Activated T-cell treated with anti-CD3 and anti-CD28 coated beads, Interleukin-2, amount 50 U/mL, for 72 hours (primary cell): Measurements from ENCODE around the gene DDX24. TPM values are rescaled to one million over a fixed set of nuclear protein-coding genes. Genes with fewer than 3 reads are reported as not detected.

Source experiments
- ATAC-seq, 2 donors: fragments of 150-1000 bp; cut with Tn5 transposase; replicated peaks in 1 of 2; 2 replicates each; pipeline ENCODE4 v1.10.0; 2021; ENCODE audit warnings: moderate library complexity in 2 of 2, mild to moderate bottlenecking in 1 of 2
- DNase-seq, 2 donors: peaks; one replicate each; pipeline ENCODE4 v3.0.0; 2021 to 2022; ENCODE audit warnings: mixed read lengths in 1 of 2
- H3K27ac Mint-ChIP-seq: one replicate; pipeline ENCODE4 v1.8.0; 2022; ENCODE audit warnings: mild to moderate bottlenecking, moderate library complexity, mixed read lengths
- H3K27me3 Mint-ChIP-seq: one replicate; pipeline ENCODE4 v1.8.0; 2022; ENCODE audit warnings: low read depth, mixed read lengths
- H3K36me3 Mint-ChIP-seq, 2 donors: one replicate each; pipeline ENCODE4 v1.8.0; 2022; ENCODE audit warnings: mixed read lengths in 2 of 2, mild to moderate bottlenecking in 1 of 2; ENCODE audit not compliant: insufficient read depth in 2 of 2
- H3K4me1 Mint-ChIP-seq: one replicate; pipeline ENCODE4 v1.8.0; 2022; ENCODE audit warnings: low read depth, mixed read lengths
- H3K4me3 Mint-ChIP-seq, 2 donors: one replicate each; pipeline ENCODE4 v1.8.0; 2022; ENCODE audit warnings: mild to moderate bottlenecking in 2 of 2, mixed read lengths in 2 of 2, moderate library complexity in 2 of 2
- H3K9me3 Mint-ChIP-seq, 2 donors: one replicate each; pipeline ENCODE4 v1.8.0; 2022; ENCODE audit warnings: mixed read lengths in 2 of 2
- total RNA-seq, 2 donors: library from RNA; stranded (reverse); gene quantifications; one replicate each; pipeline ENCODE4 v1.2.3, GENCODE V29; 2022

The DDX24 gene
- total RNA-seq, 2 donors from 2014 or later = 193 to 197 TPM

DNA sequence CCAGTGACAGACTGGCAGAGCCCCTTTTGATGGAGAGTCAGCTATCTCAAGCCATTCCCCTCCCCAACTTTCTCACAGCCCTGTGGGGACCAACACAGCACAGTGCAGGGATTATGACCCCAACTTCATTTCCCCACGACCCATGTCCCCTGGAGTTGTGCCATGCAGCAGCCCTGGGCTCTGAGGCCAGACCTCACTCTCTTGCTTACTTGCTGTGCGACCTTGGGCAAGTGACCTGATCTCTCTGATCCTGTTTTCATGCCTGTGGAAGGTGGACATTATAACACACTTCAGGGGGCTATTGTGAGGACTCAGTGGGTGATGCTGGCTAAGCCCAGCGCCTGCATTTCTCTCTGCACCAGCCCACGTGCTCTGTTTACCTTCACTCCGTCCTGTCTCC lies 40.8 kb downstream of the DDX24 start:
- Mint-ChIP-seq H3K9me3 (no peaks in the 10 kb centered on the region), H3K4me3 (no peak overlapping the region), H3K36me3 (peaks cover 0 to 2% of the 10 kb centered on the region in 2 donors), H3K4me1 (peaks cover 5% of the 10 kb centered on the region), H3K27ac (no peak overlapping the region), H3K27me3 (no peaks in the 10 kb centered on the region)
- DNase-seq = no peak
- ATAC-seq = no peak

GRCh38 chr14:94038921-94039629 lies 41.9 kb downstream of the DDX24 start:
- no peaks in the 10 kb centered on the region for H3K36me3 Mint-ChIP-seq
- H3K9me3 Mint-ChIP-seq = no peaks in the 10 kb centered on the region
- no peak overlapping the region for H3K4me3 Mint-ChIP-seq
- H3K27me3 Mint-ChIP-seq = no peaks in the 10 kb centered on the region
- H3K4me1 Mint-ChIP-seq = peaks cover 5% of the 10 kb centered on the region
- no peak overlapping the region for H3K27ac Mint-ChIP-seq
- DNase-seq (no peak), ATAC-seq (no peak)

- ATAC-seq (no peak), DNase-seq (no peak)
- Mint-ChIP-seq H3K36me3 (no peaks in the 10 kb centered on the region), H3K27me3 (no peaks in the 10 kb centered on the region), H3K4me1 (peaks cover 5% of the 10 kb centered on the region), H3K9me3 (no peaks in the 10 kb centered on the region), H3K27ac (no peak overlapping the region), H3K4me3 (no peak overlapping the region)
Measured at GRCh38 chr14:94038510-94038909, 42.5 kb downstream of the DDX24 start.

GRCh38 chr14:94037954-94038353 lies 43.0 kb downstream of the DDX24 start:
- H3K27ac Mint-ChIP-seq = no peak overlapping the region
- H3K36me3 Mint-ChIP-seq = no peaks in the 10 kb centered on the region
- DNase-seq (no peak), ATAC-seq (no peak)
- H3K27me3 Mint-ChIP-seq = no peaks in the 10 kb centered on the region
- no peaks in the 10 kb centered on the region for H3K9me3 Mint-ChIP-seq
- no peak overlapping the region for H3K4me3 Mint-ChIP-seq
- H3K4me1 Mint-ChIP-seq = peaks cover 5% of the 10 kb centered on the region

- H3K27ac Mint-ChIP-seq = no peak overlapping the region
- H3K9me3 Mint-ChIP-seq = no peaks in the 10 kb centered on the region
- no peak overlapping the region for H3K4me3 Mint-ChIP-seq
- H3K36me3 Mint-ChIP-seq = no peaks in the 10 kb centered on the region
- peak; percentile 77 to 82 for DNase-seq
- peaks cover 5% of the 10 kb centered on the region for H3K4me1 Mint-ChIP-seq
- peak; percentile 87 to 91 for ATAC-seq
- H3K27me3 Mint-ChIP-seq = no peaks in the 10 kb centered on the region
Measured at GRCh38 chr14:94036313-94037167, 44.5 kb downstream of the DDX24 start.

GRCh38 chr14:94034886-94035285 lies 46.1 kb downstream of the DDX24 start:
- Mint-ChIP-seq H3K4me1 (peaks cover 5% of the 10 kb centered on the region), H3K27me3 (no peaks in the 10 kb centered on the region), H3K36me3 (no peaks in the 10 kb centered on the region), H3K4me3 (no peak overlapping the region), H3K9me3 (no peaks in the 10 kb centered on the region), H3K27ac (no peak overlapping the region)
- ATAC-seq (no peak), DNase-seq (no peak)

DNA sequence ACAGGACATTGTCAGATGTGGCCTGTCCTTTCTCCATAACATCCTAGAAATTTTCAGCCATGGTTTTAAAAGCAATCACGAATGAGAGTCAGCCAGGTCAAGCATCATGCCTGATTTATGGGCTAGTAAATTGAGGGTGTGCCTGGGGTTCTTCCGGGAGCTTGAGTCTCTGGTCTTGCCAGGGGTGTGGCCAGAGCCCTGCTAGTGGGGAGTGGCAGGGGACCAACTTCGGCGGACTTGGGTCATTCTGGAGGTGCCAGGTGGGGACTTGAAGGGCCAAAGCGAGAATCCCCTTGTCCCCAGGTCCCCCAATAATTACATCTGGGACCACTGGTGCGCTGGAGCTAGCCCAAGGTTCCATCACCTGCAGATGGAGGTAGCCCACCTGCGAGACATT lies 49.1 kb downstream of the DDX24 start:
- no peaks in the 10 kb centered on the region for H3K36me3 Mint-ChIP-seq
- no peak for DNase-seq
- H3K27ac Mint-ChIP-seq = no peak overlapping the region
- no peak for ATAC-seq
- H3K4me3 Mint-ChIP-seq = no peak overlapping the region
- peaks cover 27% of the 10 kb centered on the region for H3K4me1 Mint-ChIP-seq
- H3K9me3 Mint-ChIP-seq = no peaks in the 10 kb centered on the region
- no peaks in the 10 kb centered on the region for H3K27me3 Mint-ChIP-seq

GRCh38 chr14:94031161-94031882 lies 49.7 kb downstream of the DDX24 start:
- H3K27me3 Mint-ChIP-seq = no peaks in the 10 kb centered on the region
- H3K4me3 Mint-ChIP-seq = no peak overlapping the region
- ATAC-seq (no peak), DNase-seq (no peak)
- H3K9me3 Mint-ChIP-seq = no peaks in the 10 kb centered on the region
- no peaks in the 10 kb centered on the region for H3K36me3 Mint-ChIP-seq
- H3K27ac Mint-ChIP-seq = no peak overlapping the region
- H3K4me1 Mint-ChIP-seq = peaks cover 22% of the 10 kb centered on the region

GRCh38 chr14:94030571-94030970 lies 50.4 kb downstream of the DDX24 start:
- Mint-ChIP-seq H3K27ac (no peak overlapping the region), H3K27me3 (no peaks in the 10 kb centered on the region), H3K9me3 (no peaks in the 10 kb centered on the region), H3K36me3 (no peaks in the 10 kb centered on the region), H3K4me3 (no peak overlapping the region), H3K4me1 (peaks cover 28% of the 10 kb centered on the region)
- DNase-seq (no peak), ATAC-seq (no peak)

DNA sequence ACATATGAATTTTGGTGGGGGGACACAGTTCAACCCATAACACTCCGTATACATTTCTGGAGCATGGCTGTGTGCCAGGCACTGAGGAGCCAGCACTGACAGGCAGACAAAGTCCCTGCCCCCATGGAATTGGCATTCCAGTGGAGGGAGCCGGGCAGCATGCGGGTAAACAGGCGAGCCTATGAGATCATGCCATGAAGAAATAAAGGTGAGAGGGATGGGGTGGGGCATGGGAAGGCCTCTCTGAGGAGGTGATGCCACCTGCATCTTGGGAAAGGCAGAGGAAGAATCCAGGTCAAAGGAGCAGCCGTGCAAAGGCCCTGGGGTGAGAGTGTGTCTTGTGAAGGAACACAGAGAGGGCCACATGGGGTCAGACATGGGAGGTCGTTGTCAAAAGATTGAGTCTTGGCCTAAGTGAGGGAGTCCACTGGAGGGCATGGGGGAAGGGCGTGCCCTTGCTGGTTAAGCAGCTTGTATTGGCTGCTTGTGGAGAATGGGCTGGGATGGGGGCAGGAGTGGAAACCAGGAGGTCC lies 51.3 kb downstream of the DDX24 start:
- Mint-ChIP-seq H3K27me3 (no peaks in the 10 kb centered on the region), H3K4me3 (no peak overlapping the region), H3K9me3 (no peaks in the 10 kb centered on the region), H3K27ac (no peak overlapping the region), H3K36me3 (no peaks in the 10 kb centered on the region), H3K4me1 (peaks cover 28% of the 10 kb centered on the region)
- ATAC-seq = no peak
- no peak for DNase-seq

- H3K4me1 Mint-ChIP-seq = peaks cover 28% of the 10 kb centered on the region
- H3K27me3 Mint-ChIP-seq = no peaks in the 10 kb centered on the region
- no peaks in the 10 kb centered on the region for H3K9me3 Mint-ChIP-seq
- no peak for DNase-seq
- ATAC-seq = no peak
- H3K27ac Mint-ChIP-seq = no peak overlapping the region
- no peaks in the 10 kb centered on the region for H3K36me3 Mint-ChIP-seq
- H3K4me3 Mint-ChIP-seq = no peak overlapping the region
Measured at GRCh38 chr14:94029265-94029664, 51.7 kb downstream of the DDX24 start.

DNA sequence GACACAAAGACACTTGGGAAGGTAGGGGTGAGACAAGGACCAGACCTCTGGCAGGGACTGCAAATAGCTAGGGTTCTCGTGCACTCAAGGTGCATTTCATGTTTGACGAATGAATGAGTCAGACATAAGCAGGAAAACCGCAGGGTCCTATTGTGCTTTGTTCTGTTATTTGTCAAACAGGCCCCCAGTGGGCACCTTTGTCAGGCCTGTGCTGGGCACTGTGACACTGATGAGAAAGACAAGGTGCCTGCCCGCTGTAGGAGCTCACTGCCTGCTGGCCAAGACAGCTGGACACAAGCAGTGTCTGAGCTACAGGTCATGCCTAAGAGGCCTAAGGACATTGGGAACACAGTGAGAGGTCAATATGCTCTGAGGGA lies 52.6 kb downstream of the DDX24 start:
- peak overlapping the region; percentile 77 to 81 for H3K4me3 Mint-ChIP-seq
- H3K9me3 Mint-ChIP-seq = no peaks in the 10 kb centered on the region
- ATAC-seq (peak; percentile 62 to 64), DNase-seq (peak; percentile 60 to 64)
- H3K27ac Mint-ChIP-seq = no peak overlapping the region
- H3K27me3 Mint-ChIP-seq = no peaks in the 10 kb centered on the region
- peaks cover 33% of the 10 kb centered on the region for H3K4me1 Mint-ChIP-seq
- no peaks in the 10 kb centered on the region for H3K36me3 Mint-ChIP-seq
